NB4 (cell line): Measurements from ENCODE around the gene DRAXIN.
A peak's percentile ranks its signal among the peaks of the same experiment; 100 is the strongest.
"Not testable (repeated sequence)": the region's sequence is repeated elsewhere in the genome, so short reads cannot be mapped to it uniquely, and the experiment has no call there.

Experiments
- DNase-seq: peaks from one replicate; pipeline ENCODE4 v3.0.0; 2010; ENCODE audit warnings: low read depth
- H3K4me3 ChIP-seq: one replicate; pipeline ENCODE4 v1.5.1; 2011; ENCODE audit warnings: mild to moderate bottlenecking, low read depth, low read length, moderate library complexity
- MYC ChIP-seq: IDR thresholded peaks from 2 replicates; pipeline ENCODE4 v1.6.1; 2011; ENCODE audit warnings: low read depth, low read length
- POLR2A ChIP-seq: IDR thresholded peaks from 2 replicates; pipeline ENCODE4 v1.6.1; 2011; ENCODE audit warnings: mild to moderate bottlenecking; ENCODE audit not compliant: insufficient read length; ENCODE audit errors: extremely low read depth
- TF ChIP-seq, protein P1 (sequence below): IDR thresholded peaks from one replicate; pipeline ENCODE4 v1.5.1; 2012; ENCODE audit warnings: low read depth, low read length
- TF ChIP-seq, protein P2 (sequence below): IDR thresholded peaks from 2 replicates; pipeline ENCODE4 v1.6.1; 2011; ENCODE audit warnings: low read depth, low read length

The DRAXIN gene, protein sequence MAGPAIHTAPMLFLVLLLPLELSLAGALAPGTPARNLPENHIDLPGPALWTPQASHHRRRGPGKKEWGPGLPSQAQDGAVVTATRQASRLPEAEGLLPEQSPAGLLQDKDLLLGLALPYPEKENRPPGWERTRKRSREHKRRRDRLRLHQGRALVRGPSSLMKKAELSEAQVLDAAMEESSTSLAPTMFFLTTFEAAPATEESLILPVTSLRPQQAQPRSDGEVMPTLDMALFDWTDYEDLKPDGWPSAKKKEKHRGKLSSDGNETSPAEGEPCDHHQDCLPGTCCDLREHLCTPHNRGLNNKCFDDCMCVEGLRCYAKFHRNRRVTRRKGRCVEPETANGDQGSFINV

DNA sequence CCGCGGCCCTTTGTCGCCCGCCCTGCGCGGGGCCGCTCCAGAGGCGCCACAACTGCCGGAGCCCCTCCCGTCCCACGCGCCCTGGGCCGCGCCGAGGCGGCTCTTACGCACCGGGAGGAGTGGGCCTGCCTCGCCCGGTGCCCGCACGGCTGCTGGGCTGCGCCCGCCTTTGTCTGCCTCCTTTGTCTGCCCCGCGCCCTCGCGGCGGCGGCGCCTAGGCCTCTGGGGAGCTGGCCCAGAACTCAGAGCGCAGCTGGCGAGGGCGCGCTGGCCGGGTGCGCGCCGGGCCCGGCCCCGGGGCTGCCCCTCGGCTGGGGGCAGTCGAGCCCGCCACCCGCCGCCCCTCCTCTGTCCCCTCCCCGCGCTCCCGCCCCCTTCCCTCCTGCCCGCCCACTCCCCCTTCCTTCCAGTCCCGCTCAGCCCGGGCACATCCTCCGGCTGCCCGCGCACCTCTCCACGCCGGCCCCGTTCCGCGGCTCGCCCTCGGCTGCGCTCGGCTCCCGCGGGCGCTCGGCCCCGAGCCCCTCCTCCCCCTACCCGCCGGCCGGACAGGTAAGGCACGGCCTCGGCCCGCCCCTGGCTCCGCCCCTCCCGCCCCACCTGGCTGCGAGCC is at the start of gene DRAXIN:
Gene DRAXIN (plus strand): TSS at position 409 of the 613 bp plus-strand sequence. CDS start 14,549 bp downstream, outside the sequence.
- DNase-seq, result no peak
- H3K4me3 ChIP-seq, result no peak within 1 kb of the TSS
- TF ChIP-seq POLR2A, result no peak
- no peak for TF ChIP-seq MYC
- TF ChIP-seq, protein P1, sequence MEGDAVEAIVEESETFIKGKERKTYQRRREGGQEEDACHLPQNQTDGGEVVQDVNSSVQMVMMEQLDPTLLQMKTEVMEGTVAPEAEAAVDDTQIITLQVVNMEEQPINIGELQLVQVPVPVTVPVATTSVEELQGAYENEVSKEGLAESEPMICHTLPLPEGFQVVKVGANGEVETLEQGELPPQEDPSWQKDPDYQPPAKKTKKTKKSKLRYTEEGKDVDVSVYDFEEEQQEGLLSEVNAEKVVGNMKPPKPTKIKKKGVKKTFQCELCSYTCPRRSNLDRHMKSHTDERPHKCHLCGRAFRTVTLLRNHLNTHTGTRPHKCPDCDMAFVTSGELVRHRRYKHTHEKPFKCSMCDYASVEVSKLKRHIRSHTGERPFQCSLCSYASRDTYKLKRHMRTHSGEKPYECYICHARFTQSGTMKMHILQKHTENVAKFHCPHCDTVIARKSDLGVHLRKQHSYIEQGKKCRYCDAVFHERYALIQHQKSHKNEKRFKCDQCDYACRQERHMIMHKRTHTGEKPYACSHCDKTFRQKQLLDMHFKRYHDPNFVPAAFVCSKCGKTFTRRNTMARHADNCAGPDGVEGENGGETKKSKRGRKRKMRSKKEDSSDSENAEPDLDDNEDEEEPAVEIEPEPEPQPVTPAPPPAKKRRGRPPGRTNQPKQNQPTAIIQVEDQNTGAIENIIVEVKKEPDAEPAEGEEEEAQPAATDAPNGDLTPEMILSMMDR, result no peak
- TF ChIP-seq, protein P2, sequence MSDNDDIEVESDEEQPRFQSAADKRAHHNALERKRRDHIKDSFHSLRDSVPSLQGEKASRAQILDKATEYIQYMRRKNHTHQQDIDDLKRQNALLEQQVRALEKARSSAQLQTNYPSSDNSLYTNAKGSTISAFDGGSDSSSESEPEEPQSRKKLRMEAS, result no peak

DNA sequence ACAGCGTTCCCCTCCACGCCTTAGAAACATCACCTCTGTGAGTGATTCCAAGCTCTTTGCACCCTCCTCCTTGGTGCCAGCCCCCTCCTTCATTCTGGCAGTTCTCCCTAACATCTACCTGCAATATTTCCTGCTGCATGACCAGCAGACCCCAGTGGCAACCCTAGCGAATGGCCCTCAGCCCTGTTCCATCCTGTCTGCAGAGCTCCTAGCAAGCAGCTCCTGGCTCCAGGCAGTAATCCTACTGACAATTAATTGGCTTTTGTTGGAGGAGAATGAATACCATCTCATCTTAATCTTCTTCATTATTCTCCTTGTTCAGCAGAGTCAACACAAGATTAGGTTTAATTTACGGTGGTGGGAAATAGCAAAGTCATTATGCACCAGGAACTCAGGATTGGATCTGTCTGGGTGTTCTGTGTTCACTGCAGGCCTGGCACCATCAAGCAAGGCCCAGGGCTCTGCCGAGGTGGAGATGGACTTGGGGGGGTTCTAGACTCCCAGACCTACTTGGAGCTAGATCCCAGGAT is 49.7 kb upstream of the DRAXIN start:
- no peak for DNase-seq
- TF ChIP-seq POLR2A (no peak), MYC (no peak)
- TF ChIP-seq, protein P2, result no peak
- TF ChIP-seq, protein P1, result no peak
- H3K4me3 ChIP-seq, result no peak overlapping the region

DNA sequence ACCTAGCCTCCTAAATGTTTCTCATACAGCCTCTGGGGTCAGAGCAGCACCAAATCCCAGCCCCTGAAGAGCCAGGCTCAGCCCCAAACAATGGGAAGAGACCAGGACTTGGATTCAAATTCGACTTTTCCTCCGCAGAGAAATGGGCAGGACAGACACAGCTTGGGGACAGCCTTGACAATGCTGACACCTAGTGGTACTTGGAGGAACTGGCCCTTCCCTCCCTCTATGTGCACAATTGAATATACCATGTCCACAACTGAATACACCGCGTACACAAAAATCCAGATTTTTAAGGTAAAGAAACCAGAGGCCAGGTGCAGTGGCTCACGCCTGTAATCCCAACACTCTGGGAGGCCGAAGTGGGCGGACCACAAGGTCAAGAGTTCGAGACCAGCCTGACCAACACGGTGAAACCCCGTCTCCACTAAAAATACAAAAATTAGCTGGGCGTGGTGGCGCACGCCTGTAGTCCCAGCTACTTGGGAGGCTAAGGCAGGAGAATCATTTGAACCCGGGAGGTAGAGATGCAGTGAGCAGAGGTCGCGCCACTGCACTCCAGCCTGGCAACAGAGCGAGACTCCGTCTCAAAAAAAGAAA is 49.0 kb upstream of the DRAXIN start:
- not testable (repeated sequence) for H3K4me3 ChIP-seq
- DNase-seq, result peak; percentile 72
- TF ChIP-seq, protein P1, result peak; percentile 95

DNA sequence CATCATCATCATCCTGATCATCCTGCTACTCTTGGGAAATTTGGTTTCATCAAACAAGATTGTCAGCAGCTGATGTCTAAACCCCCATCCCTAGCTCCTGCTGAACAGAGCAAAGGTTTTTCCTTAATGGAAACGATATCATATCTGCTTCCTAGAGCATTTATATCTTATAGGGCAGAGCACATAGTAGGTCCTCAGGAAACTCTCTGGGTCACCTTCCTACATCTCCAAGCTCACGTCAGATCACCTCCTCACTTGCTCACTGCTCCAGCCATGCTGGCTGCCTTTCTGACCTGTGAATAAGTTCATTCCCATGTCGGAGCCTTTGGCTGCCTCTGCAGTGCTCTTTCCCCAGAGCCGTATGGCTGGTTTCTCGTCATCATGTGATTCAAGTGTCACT is 47.7 kb upstream of the DRAXIN start:
- no peak overlapping the region for H3K4me3 ChIP-seq
- no peak for DNase-seq
- no peak for TF ChIP-seq POLR2A
- no peak for TF ChIP-seq MYC
- TF ChIP-seq, protein P1, result no peak
- TF ChIP-seq, protein P2, result no peak

DNA sequence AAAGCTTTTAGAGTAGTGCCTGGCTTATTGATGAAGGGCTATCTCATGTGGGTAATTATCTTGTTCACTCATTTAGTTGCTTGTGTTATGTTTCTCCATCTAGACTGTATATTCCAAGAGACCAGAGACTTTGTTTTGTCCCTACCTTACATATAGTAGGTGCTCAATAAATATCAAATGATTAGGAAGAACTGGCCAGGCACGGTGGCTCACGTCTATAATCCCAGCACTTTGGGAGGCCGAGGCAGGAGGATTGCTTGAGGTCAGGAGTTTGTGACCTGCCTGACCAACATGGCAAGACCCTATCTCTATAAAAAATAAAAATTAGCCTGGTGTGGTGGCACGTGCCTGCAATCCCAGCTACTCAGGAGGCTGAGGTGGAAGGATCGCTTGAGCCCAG is 46.2 kb upstream of the DRAXIN start:
- DNase-seq, result no peak
- TF ChIP-seq MYC, result no peak
- no peak for TF ChIP-seq POLR2A
- TF ChIP-seq, protein P1, result no peak
- TF ChIP-seq, protein P2, result no peak
- no peak overlapping the region for H3K4me3 ChIP-seq
